Right renal pelvis (tissue), 4 donors: ENCODE measurements around the gene LYST. TPM values are rescaled to one million over a fixed set of nuclear protein-coding genes. Genes with fewer than 3 reads are reported as not detected.

Experiments used
- DNase-seq, 4 donors: peaks; one replicate each; pipeline ENCODE4 v3.0.0-alpha.2; 2013; ENCODE audit warnings: low read depth in 4 of 4, low spot score in 3 of 4, missing footprints in 1 of 4
- polyA plus RNA-seq, 4 donors: library from polyadenylated mRNA; unstranded; fragments of 120-200 nt; gene quantifications; one replicate each; pipeline ENCODE4 v1.2.1, GENCODE V29; 2013; ENCODE audit not compliant: insufficient read length in 4 of 4

Gene LYST
- polyA plus RNA-seq, 4 donors = 10.7 to 14.6 (median 13.3) TPM

- DNase-seq = peak in 2 of 4 donors; percentile 4 to 5
Observed at GRCh38 chr1:235725434-235725833, 141.3 kb downstream of the LYST start.

- DNase-seq = no peak
Observed at GRCh38 chr1:235724730-235725129, 142.0 kb downstream of the LYST start.

- no peak for DNase-seq
Observed at GRCh38 chr1:235722858-235723257, 143.8 kb downstream of the LYST start.

- DNase-seq = no peak
Observed at GRCh38 chr1:235721982-235722381, 144.7 kb downstream of the LYST start.

- DNase-seq = no peak
Observed at GRCh38 chr1:235720544-235720943, 146.2 kb downstream of the LYST start.

- no peak for DNase-seq
Observed at GRCh38 chr1:235714205-235714897, 152.4 kb downstream of the LYST start.

- DNase-seq = no peak
Observed at GRCh38 chr1:235712812-235713211, 153.9 kb downstream of the LYST start.

GRCh38 chr1:235710687-235711086, 156.0 kb downstream of the LYST start:
- DNase-seq = no peak

- DNase-seq = no peak
Observed at GRCh38 chr1:235709018-235709417, 157.7 kb downstream of the LYST start.

- no peak for DNase-seq
Observed at GRCh38 chr1:235708390-235708962, 158.2 kb downstream of the LYST start.

GRCh38 chr1:235703506-235703905, 163.2 kb downstream of the LYST start:
- no peak for DNase-seq

GRCh38 chr1:235702412-235702811, 164.3 kb downstream of the LYST start:
- DNase-seq = no peak

- no peak for DNase-seq
Observed at GRCh38 chr1:235697508-235697907, 169.2 kb downstream of the LYST start.

GRCh38 chr1:235689356-235689755, 177.3 kb downstream of the LYST start:
- no peak for DNase-seq

GRCh38 chr1:235688096-235688495, 178.6 kb downstream of the LYST start:
- DNase-seq = no peak

GRCh38 chr1:235683653-235684052, 183.1 kb downstream of the LYST start:
- DNase-seq = no peak

- DNase-seq = no peak
Observed at GRCh38 chr1:235682216-235682615, 184.5 kb downstream of the LYST start.

GRCh38 chr1:235679644-235680043, 187.1 kb downstream of the LYST start:
- no peak for DNase-seq

- no peak for DNase-seq
Observed at GRCh38 chr1:235679005-235679404, 187.7 kb downstream of the LYST start.

GRCh38 chr1:235675152-235675890, 191.4 kb downstream of the LYST start:
- DNase-seq = no peak

GRCh38 chr1:235673981-235674380, 192.7 kb downstream of the LYST start:
- DNase-seq = no peak

- no peak for DNase-seq
Observed at GRCh38 chr1:235671992-235672391, 194.7 kb downstream of the LYST start.
